ENCODE results near the gene SMG6.
"Not testable (repeated sequence)": the region's sequence is repeated elsewhere in the genome, so short reads cannot be mapped to it uniquely, and the experiment has no call there.

SMG6 gene

GRCh38 chr17:2212400-2212981, 91.1 kb downstream of the SMG6 start:
- no peak overlapping the region for H3K27ac ChIP-seq (ENCODE audit: low read depth, low read length)

DNA sequence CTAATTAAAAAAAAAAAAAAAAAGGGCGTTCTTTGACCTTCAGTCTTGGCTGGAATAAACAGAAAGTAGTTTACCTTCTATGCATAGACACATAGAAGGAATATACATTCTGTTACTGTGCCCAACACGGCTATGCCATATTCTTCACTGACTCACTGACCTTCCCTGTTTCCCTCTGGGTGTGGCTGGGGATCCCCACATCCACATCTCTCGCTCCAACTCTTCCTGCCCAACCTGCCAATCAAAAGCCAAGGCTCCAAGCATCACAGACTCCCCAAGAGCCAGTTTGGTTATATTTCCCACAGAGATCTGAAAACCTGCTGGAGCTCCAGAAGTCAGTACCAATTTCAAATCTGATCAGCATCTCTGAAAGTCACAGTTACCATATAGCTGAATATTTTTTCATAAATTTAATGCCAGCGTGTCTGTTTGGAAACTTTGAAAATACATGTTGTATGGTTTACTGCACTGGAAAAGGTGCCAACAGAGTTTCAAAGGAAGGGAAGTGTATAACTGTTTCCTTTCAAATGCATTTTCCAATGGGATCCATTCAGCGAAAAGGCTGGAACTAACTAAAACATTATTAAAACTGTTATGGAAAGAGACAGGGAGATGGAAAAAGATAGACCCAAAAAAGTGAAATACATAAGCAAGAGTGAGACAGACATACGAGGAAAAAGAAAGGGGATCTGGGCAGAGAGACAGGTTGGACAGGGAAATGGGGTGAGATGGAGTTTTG, 91.8 kb downstream of the SMG6 start:
- Histone ChIP-seq H3K4me3 (ENCODE audit: low read depth, low read length) (no peak overlapping the region), H3K27me3 (ENCODE audit: control insufficient read depth, insufficient read depth, low read length) (no peaks in the 10 kb centered on the region), H3K36me3 (ENCODE audit: control insufficient read depth, insufficient read depth, low read length) (peaks cover 6% of the 10 kb centered on the region; the same call in 1 of the 2 replicates), H3K9me3 (ENCODE audit: control insufficient read depth, insufficient read depth, low read length) (no peaks in the 10 kb centered on the region), H3K4me1 (ENCODE audit: control insufficient read depth, insufficient read depth, low read length) (peaks cover 27% of the 10 kb centered on the region), H3K27ac (ENCODE audit: low read depth, low read length) (no peak overlapping the region), H3K9ac (ENCODE audit: low read depth, low read length) (no peak overlapping the region)

More at GRCh38 chr17:2212400-2212981, 91.1 kb downstream of the SMG6 start:
- H3K36me3 ChIP-seq (ENCODE audit: control insufficient read depth, insufficient read depth, low read length): peaks cover 6% of the 10 kb centered on the region; the same call in 1 of the 2 replicates
- peaks cover 27% of the 10 kb centered on the region for H3K4me1 ChIP-seq (ENCODE audit: control insufficient read depth, insufficient read depth, low read length)
- no peak overlapping the region for H3K9ac ChIP-seq (ENCODE audit: low read depth, low read length)
- H3K4me3 ChIP-seq (ENCODE audit: low read depth, low read length): no peak overlapping the region
- H3K27me3 ChIP-seq (ENCODE audit: control insufficient read depth, insufficient read depth, low read length): no peaks in the 10 kb centered on the region
- no peaks in the 10 kb centered on the region for H3K9me3 ChIP-seq (ENCODE audit: control insufficient read depth, insufficient read depth, low read length)

DNA sequence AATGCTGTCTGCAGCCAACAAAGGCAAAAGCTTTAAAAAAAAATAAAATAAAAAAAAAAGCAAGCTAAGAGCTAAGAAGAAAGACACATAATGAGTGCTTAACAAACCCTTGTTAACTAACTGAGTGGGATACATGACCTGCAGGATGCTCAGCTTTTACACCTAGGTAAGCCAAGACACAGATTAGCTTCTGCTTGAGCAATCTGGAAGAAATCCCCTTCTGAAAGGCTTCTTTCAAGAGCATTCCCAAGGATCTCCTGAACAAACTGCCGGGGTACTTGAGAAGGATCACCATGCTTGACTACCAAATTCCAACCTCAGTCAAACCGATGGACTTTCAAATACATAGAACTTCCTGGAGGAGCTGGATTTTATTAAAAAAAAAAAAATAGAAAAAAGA, 92.9 kb downstream of the SMG6 start:
- Histone ChIP-seq H3K27ac (ENCODE audit: low read depth, low read length) (no peak overlapping the region), H3K36me3 (ENCODE audit: control insufficient read depth, insufficient read depth, low read length) (peaks cover 6% of the 10 kb centered on the region; the same call in 1 of the 2 replicates), H3K9me3 (ENCODE audit: control insufficient read depth, insufficient read depth, low read length) (no peaks in the 10 kb centered on the region), H3K9ac (ENCODE audit: low read depth, low read length) (no peak overlapping the region), H3K27me3 (ENCODE audit: control insufficient read depth, insufficient read depth, low read length) (no peaks in the 10 kb centered on the region), H3K4me1 (ENCODE audit: control insufficient read depth, insufficient read depth, low read length) (peaks cover 17% of the 10 kb centered on the region; the same call in 1 of the 2 replicates), H3K4me3 (ENCODE audit: low read depth, low read length) (no peak overlapping the region)

DNA sequence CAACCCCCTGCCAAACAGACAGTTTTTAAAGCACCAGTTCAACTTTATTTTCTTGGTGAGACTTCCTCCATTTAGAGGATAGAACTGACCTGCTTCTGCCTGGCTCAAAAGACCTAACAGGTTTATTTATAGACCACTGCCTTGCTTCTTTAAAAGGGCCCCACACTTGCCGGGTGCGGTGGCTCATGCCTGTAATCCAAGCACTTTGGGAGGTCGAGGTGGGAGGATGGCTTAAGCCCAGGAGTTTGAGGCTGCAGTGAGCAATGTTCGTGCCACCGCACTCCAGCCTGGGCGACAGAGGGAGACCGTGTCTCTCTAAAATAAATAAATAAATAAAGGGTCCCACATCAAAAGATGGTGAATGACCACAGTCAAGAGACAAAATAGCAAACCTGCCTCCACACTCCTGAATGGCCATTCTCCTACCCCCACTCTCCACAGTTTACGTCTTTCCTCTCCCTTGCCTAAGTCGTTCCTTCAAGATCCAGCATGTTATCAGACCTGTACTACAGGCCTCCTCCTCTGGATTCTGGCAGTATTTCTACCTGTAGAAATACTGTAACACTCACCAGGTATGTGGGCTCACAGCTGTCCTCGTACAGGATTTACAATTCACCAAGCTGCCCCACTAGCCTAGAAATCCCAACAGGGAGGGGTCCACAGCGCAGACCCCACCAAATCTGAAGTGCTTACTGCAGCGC, 95.6 kb downstream of the SMG6 start:
- Histone ChIP-seq H3K4me3 (ENCODE audit: low read depth, low read length) (no peak overlapping the region), H3K27me3 (ENCODE audit: control insufficient read depth, insufficient read depth, low read length) (no peaks in the 10 kb centered on the region), H3K9me3 (ENCODE audit: control insufficient read depth, insufficient read depth, low read length) (no peaks in the 10 kb centered on the region), H3K9ac (ENCODE audit: low read depth, low read length) (no peak overlapping the region), H3K4me1 (ENCODE audit: control insufficient read depth, insufficient read depth, low read length) (no peaks in the 10 kb centered on the region), H3K36me3 (ENCODE audit: control insufficient read depth, insufficient read depth, low read length) (peaks cover 4% of the 10 kb centered on the region; the same call in 1 of the 2 replicates), H3K27ac (ENCODE audit: low read depth, low read length) (no peak overlapping the region)

GRCh38 chr17:2204393-2204792, 99.2 kb downstream of the SMG6 start:
- Histone ChIP-seq H3K4me3 (ENCODE audit: low read depth, low read length) (no peak overlapping the region), H3K27ac (ENCODE audit: low read depth, low read length) (no peak overlapping the region), H3K9ac (ENCODE audit: low read depth, low read length) (no peak overlapping the region), H3K9me3 (ENCODE audit: control insufficient read depth, insufficient read depth, low read length) (no peaks in the 10 kb centered on the region), H3K27me3 (ENCODE audit: control insufficient read depth, insufficient read depth, low read length) (no peaks in the 10 kb centered on the region), H3K4me1 (ENCODE audit: control insufficient read depth, insufficient read depth, low read length) (no peaks in the 10 kb centered on the region), H3K36me3 (ENCODE audit: control insufficient read depth, insufficient read depth, low read length) (no peaks in the 10 kb centered on the region)

GRCh38 chr17:2203818-2204217, 99.8 kb downstream of the SMG6 start:
- Histone ChIP-seq H3K9me3 (ENCODE audit: control insufficient read depth, insufficient read depth, low read length) (no peaks in the 10 kb centered on the region), H3K36me3 (ENCODE audit: control insufficient read depth, insufficient read depth, low read length) (no peaks in the 10 kb centered on the region), H3K9ac (ENCODE audit: low read depth, low read length) (no peak overlapping the region), H3K4me3 (ENCODE audit: low read depth, low read length) (no peak overlapping the region), H3K4me1 (ENCODE audit: control insufficient read depth, insufficient read depth, low read length) (no peaks in the 10 kb centered on the region), H3K27me3 (ENCODE audit: control insufficient read depth, insufficient read depth, low read length) (no peaks in the 10 kb centered on the region), H3K27ac (ENCODE audit: low read depth, low read length) (no peak overlapping the region)

DNA sequence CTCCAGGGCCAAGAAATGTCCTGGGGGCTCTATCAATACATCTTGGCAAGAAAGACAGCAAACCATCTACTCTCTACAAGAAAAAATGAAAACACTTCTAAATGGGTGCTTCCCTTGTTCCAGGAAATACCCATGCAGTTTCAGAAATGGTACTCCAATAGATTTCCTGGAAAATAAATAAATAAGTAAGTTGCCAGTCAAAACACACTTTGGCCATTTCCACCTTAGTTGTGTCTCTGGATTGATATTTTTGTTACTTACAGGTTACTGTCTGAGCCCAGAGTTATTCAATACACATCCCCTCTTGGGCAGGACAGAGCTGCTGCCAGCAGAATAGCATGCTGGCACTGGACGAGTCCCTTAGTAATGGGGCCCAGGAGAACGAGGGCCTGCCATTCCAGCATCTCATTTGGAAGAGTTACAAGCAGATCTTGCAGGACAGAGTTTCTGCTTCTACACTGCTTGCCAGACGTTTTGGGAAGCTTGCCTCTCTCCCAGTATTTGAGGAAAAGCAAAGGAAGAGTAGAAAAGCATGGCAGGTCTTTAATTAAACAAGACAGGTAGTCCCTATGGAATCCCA, 100.5 kb downstream of the SMG6 start:
- H3K9ac ChIP-seq (ENCODE audit: low read depth, low read length): no peak overlapping the region
- H3K4me1 ChIP-seq (ENCODE audit: control insufficient read depth, insufficient read depth, low read length): no peaks in the 10 kb centered on the region
- H3K4me3 ChIP-seq (ENCODE audit: low read depth, low read length): no peak overlapping the region
- H3K36me3 ChIP-seq (ENCODE audit: control insufficient read depth, insufficient read depth, low read length): no peaks in the 10 kb centered on the region
- no peaks in the 10 kb centered on the region for H3K27me3 ChIP-seq (ENCODE audit: control insufficient read depth, insufficient read depth, low read length)
- H3K9me3 ChIP-seq (ENCODE audit: control insufficient read depth, insufficient read depth, low read length): no peaks in the 10 kb centered on the region
- H3K27ac ChIP-seq (ENCODE audit: low read depth, low read length): no peak overlapping the region

DNA sequence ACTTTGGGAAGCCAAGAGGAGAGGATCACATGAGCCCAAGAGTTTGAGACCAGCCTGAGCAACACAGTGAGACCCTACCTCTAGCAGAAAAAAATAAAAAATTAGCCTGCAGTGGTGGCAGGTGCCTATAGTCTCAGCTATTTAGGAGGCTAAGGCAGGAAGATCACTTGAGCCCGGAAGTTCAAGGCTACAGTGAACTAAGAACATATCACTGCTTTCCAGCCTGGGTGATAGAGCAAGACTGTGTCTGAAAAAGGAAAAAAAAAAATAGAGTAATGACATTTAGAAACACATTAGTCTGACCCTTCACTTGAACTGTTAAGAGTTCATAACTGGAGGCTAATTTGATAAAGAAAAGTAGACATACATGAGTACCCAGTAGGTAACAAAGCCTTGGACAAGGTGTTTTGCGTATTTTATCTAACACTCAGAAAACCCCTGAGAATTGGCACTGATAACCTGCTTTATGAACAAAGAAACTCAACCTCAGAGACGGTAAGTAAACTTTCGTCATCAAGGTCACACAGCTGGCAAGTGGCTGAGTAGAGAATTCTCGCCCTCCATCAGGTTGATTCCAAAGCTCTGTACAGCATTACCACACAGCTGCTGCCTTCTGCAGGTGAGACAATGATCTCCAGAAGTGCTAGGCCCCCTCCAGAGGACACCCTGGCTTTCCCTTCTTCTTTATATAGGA, 101.1 kb downstream of the SMG6 start:
- no peak overlapping the region for H3K27ac ChIP-seq (ENCODE audit: low read depth, low read length)
- H3K9ac ChIP-seq (ENCODE audit: low read depth, low read length): no peak overlapping the region
- no peak overlapping the region for H3K4me3 ChIP-seq (ENCODE audit: low read depth, low read length)
- H3K4me1 ChIP-seq (ENCODE audit: control insufficient read depth, insufficient read depth, low read length): no peaks in the 10 kb centered on the region
- H3K36me3 ChIP-seq (ENCODE audit: control insufficient read depth, insufficient read depth, low read length): no peaks in the 10 kb centered on the region
- H3K27me3 ChIP-seq (ENCODE audit: control insufficient read depth, insufficient read depth, low read length): no peaks in the 10 kb centered on the region
- H3K9me3 ChIP-seq (ENCODE audit: control insufficient read depth, insufficient read depth, low read length): no peaks in the 10 kb centered on the region

- H3K9ac ChIP-seq (ENCODE audit: low read depth, low read length); H3K36me3 ChIP-seq (ENCODE audit: control insufficient read depth, insufficient read depth, low read length); H3K4me1 ChIP-seq (ENCODE audit: control insufficient read depth, insufficient read depth, low read length); H3K27ac ChIP-seq (ENCODE audit: low read depth, low read length); H3K9me3 ChIP-seq (ENCODE audit: control insufficient read depth, insufficient read depth, low read length); H3K4me3 ChIP-seq (ENCODE audit: low read depth, low read length); H3K27me3 ChIP-seq (ENCODE audit: control insufficient read depth, insufficient read depth, low read length): not testable (repeated sequence)
These were observed 104.2 kb downstream of the SMG6 start for GRCh38 chr17:2199386-2199785.

- Histone ChIP-seq H3K27ac (ENCODE audit: low read depth, low read length) (no peak overlapping the region), H3K27me3 (ENCODE audit: control insufficient read depth, insufficient read depth, low read length) (no peaks in the 10 kb centered on the region), H3K4me1 (ENCODE audit: control insufficient read depth, insufficient read depth, low read length) (peaks cover 11% of the 10 kb centered on the region), H3K9ac (ENCODE audit: low read depth, low read length) (no peak overlapping the region), H3K9me3 (ENCODE audit: control insufficient read depth, insufficient read depth, low read length) (no peaks in the 10 kb centered on the region), H3K4me3 (ENCODE audit: low read depth, low read length) (no peak overlapping the region), H3K36me3 (ENCODE audit: control insufficient read depth, insufficient read depth, low read length) (no peaks in the 10 kb centered on the region)
These were observed 104.7 kb downstream of the SMG6 start for GRCh38 chr17:2198927-2199326.

Measured in HUES48 (cell line).